OCI-LY7 (cell line): ENCODE results near the gene SLC37A2.

Source experiments
- CTCF ChIP-seq: fragments of 200-600 bp; sonication (generic); conservative IDR thresholded peaks from 2 replicates; pipeline ENCODE4 v1.5.1; 2014; ENCODE audit warnings: mild to moderate bottlenecking, antibody characterized with exemption, low read length, moderate library complexity, mixed read lengths
- EZH2phosphoT487 ChIP-seq: fragments of 200-600 bp; sonication (generic); IDR thresholded peaks from 2 replicates; pipeline ENCODE4 v1.6.1; 2018; ENCODE audit warnings: low read depth, borderline replicate concordance, mild to moderate bottlenecking, mixed run types, antibody characterized with exemption, low read length, moderate library complexity, mixed read lengths

- TF ChIP-seq CTCF (no peak), EZH2phosphoT487 (no peak)
Observed at GRCh38 chr11:125110506-125110905, 47.4 kb downstream of the SLC37A2 start.
